HG02885 (cell line): ENCODE results near the gene ZNF438.
"Not testable (repeated sequence)": the region's sequence is repeated elsewhere in the genome, so short reads cannot be mapped to it uniquely, and the experiment has no call there.

Experiments used
- ATAC-seq: cut with Tn5 transposase; IDR thresholded peaks from one replicate; pipeline ENCODE4 v1.9.1; 2021; ENCODE audit warnings: mild to moderate bottlenecking; ENCODE audit not compliant: unreplicated experiment, poor library complexity

The ZNF438 gene

DNA sequence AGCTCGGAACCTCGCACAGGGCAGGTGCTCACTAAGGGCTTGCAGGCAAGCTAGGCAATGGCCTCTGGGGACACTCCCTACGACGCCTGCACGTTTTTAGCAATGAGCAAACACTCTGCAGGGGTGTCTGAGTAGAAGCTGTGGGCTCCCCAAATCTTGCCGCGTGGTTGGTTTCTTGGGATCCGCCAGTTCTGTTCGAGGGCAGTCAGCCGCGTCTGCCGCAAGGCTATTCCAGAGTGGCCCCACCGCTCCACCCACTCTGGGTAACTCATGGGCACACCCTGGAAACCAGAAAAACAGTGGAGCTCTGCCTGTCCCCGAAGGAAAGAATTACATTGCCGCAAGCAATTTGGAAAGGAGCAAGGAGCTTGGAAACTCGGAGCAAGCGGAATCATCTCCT, 212.8 kb downstream of the ZNF438 start:
- ATAC-seq = no peak

DNA sequence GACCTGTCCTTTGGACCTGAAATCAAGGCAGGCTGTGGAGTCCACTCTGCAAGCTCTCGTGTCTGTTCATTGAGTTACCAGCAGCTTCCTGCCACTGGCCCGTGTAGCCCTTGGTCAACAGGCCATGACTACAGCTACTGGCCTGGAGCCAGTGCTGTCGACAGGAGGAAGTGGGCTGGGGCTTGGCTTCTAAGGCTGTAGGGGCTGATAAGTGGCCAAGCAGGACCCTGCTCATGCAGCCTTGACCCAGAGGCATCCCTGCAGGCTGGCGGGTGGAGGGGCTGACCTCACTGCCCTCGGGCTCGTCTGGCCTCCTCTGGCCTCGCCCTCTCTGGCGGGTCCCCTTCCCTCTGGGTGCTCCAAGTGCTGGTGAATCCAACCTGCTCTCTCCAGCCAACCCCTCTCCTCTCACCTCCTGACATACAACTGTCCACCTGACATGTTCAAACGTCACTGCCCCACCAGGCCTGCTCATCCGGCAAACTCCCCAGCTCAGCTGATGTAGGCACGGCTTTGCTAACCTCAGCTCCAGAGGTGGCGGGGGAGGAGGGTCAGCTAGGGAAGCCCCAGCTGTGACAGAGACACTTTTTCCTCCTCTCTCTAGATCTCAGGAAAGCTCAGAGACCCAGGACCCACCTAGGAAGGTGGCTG, 213.5 kb downstream of the ZNF438 start:
- ATAC-seq = no peak

DNA sequence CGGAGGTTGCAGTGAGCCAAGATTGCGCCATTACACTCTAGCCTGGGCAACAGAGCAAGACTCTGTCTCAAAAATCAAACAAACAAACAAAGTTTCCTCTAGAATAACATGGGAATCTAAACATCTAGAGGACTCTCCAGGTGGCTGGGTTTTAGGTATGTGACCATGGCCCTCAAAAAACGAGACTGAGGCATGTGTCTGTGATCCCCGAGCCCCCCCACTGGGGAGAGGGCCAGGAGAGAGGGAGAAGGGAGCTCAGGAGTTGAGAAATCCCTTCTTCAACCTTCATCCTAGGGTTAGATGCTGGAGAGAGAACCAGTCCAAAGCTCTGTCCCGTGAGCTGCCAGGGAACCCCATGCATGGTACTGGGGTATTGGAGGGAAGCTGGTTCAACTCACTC, 214.1 kb downstream of the ZNF438 start:
- ATAC-seq = no peak

DNA sequence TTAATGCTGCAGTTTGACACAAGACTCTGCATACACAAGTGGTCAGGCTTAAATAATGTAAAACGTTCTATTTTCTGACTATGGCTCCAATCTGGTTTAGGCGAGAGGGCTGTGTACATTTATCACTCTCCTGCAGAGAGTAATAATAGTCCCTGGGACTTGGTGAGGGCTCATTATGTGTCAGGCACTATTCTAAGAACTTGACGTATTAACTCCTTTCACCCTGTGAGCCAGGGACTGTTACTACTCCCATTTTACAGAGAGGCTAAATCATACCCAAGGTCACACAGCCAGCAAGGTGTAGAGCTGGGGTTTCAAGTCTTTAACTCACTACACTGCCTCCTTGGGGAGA, 214.9 kb downstream of the ZNF438 start:
- no peak for ATAC-seq

DNA sequence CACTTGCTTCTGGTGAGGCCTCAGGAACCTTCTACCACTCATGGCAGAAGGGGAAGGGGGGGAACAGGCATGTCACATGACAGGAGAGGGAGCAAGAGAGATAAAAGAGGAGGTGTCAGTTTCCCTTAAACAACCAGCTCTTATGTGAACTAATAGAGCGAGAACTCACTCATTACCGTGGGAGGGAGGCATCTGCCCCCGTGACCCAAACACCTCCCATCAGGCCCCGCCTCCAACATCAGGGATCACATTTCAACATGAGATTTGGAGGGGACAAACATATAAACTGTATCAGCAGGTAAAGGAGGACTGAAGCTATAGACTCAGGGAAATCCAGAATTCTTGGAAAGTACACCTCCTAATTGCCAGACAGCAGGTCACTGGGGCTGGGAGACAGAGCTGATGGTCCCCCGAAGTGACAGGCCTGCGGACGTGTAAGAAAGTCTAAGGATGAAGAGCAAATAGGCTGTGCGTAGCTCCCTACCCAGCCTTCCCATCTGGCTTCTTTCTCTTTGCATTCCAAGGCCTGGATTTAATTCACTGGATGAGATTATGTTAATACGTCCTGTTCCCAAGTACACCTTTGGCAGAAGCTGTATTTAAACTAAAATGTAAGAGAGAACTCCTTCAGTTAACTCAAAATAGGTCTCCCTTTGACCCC, 215.4 kb downstream of the ZNF438 start:
- ATAC-seq = no peak

DNA sequence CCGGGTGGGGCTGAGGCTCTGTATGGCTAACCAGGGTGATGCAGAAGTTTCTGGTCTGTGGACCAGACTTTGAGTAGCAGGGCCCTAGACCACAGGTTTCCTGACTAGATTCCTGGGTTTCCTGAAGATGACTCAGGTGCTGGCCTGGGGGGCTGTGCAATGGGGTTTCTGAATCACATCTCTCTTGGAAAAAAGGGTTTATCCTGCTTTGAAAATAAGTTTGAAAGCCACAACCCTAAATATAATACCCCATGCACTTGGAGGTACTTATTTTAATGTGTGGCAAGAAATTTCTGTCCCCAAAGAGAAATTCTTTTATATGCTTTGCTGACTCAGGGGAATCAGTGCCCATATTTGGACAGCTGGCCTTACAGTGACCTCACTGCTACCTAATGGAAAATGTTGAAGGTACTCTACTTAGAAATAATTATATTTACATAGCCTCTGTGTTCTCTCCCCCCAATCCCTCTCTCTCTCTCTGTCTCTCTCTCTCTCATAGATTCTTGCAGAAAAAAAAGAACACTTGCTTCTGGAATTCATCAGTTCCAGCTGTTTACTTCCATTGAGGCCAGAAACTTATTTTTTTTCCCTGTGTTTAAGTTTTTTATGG, 217.7 kb downstream of the ZNF438 start:
- no peak for ATAC-seq

DNA sequence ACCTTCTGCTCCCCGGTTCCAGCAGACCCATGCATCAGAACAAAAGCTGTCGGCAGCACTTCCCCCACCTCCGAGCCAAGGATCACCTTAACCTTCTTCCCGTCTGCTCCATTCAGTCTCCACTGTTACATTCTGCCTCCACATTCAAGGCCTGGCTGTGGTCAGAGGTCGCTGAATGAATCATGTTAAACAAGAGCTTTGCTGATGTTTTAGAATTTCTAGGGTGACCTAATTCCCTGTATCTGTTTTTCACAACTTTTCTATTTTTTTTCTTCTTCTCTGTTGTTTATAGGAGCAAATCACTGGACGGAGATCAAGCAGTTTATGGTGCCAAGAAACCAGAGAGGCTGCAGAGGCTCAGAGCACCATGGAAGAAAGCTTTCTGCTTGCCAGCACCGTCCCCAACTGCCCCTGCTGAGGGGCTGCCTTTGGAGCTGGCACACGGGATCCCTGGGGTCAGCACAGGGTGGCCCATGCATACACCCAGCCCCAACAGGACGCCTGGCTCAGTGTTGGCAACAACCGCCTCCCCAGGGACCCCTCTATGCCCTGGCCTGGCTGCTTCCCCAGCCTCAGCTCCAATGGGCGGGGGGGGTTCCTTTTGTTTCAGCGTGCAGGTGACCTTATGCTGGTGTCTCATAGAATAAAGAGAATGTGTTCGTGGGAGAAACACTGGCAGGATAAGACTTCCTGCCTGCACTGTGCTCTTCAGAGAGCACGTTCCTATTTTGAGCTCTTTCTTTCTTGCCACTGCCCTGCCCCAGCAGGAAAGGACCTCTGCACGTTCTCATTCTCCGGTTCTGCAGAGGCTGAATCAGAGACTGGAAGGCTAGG, 219.4 kb downstream of the ZNF438 start:
- no peak for ATAC-seq

DNA sequence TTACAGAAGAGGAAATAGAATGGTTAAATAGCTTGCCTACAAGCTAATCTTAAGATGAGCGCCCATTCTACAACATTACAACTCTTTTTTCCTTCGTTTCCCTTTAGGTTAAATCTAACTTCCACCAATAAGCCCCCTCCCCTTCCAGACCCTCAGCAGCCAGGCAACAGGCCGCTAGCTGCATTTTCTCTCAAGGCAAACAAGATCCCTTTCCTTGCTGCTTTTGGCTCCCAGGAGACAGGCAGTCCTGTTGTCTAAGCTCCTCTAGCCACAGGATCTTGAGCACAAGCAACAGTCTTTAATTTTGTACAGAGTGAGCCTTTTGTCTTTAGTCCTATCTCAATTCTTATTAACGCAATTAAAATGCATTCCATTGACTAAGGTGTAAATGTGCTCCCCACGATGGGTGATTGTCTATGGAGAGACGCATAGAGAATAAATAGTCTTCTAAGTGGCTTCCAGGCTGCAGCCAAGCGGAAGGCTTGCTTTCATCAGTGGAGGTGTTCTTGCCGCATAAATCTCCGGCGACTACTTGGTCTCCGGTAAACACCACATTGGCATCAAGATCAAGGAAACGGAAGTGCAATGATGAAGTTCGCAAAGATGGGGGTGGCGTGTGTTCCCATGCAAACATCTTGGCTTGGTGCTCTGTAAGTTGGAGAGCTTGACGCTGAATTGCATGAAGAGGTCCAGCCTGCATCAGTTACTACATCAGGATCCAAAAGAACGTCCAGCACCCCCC, 220.2 kb downstream of the ZNF438 start:
- no peak for ATAC-seq

DNA sequence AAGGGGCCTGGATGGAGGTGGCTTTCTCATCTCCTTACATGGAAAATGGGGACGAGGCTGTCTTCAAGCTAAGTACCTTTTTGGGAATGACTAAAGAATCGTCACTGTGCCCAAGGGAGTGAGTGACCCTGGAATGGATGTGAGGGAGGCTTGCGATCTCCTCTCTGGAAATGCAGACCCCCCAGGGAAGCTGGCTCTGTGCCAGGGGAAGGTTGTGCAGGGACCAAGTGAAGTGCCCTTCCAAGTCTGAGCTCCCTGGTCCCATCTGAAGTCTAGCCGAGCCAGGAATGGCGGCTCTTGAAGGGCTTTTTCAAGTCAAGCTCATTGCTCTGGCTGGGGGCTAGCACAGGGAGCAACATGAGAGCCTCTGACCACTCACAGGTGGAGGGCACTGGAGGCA, 221.2 kb downstream of the ZNF438 start:
- ATAC-seq = no peak

DNA sequence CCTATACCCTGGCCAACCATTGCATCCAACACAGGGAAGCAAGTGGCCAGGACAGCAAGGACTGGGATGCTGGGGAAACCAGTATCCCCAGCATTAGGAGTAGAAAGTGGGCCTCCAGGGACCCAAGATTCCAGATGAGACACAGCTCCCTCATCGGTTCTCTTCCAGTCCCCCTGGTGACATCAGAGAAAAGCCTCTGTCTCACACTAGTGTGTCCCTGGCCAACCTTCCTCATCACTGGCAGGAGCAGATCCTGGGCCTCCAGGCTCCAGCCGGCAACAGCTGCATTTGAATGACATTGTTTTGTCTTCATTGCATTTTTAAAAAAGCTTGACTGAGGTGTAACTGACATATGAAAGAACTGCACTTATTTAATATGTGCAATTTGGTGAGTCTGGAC, 224.8 kb downstream of the ZNF438 start:
- ATAC-seq = no peak

DNA sequence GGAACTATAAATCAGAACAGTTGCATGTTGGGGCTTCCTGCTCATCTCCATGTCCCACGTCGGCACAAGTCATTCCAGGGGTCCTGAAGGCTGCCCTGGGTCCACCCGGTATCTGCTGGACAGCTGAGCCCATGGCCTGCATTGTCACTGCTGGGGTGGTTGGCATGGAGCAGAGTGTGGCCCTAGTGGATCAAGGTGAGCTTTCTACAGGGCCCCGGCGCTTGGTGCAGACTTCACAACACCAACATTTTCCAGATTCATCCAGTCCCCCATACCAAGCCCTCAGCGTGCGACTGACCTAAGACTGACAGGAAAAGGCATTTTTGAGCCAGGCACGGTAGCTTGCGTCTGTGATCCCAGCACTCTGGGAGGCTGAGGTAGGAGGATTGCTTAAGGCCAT, 226.6 kb downstream of the ZNF438 start:
- no peak for ATAC-seq

DNA sequence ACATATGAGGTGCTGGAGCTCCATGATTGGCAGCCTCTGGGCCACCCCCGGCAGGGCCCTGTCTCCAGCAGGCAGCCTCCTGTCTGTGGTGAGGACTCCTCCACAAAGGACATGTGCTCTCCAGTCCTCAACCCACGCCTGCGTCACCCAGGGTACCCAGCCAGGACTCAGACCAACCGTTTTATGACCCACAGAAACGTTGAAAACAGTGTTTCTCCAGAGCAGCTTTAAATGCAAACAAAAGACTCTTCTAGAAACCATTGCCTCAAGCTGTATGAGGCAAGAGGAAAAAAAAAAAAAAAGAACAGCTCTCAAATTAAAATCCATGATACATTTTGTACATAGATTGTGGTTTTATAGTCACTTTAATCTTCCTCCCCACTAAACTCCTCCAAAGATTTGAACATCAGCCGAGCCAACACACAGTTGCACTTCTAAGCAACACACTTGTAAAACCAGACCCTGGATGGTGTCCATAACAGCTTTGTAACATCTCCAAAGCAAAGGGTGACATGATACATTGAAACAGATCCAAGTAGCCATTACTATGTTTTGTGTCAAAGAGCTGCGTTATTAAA, 227.1 kb downstream of the ZNF438 start:
- no peak for ATAC-seq

DNA sequence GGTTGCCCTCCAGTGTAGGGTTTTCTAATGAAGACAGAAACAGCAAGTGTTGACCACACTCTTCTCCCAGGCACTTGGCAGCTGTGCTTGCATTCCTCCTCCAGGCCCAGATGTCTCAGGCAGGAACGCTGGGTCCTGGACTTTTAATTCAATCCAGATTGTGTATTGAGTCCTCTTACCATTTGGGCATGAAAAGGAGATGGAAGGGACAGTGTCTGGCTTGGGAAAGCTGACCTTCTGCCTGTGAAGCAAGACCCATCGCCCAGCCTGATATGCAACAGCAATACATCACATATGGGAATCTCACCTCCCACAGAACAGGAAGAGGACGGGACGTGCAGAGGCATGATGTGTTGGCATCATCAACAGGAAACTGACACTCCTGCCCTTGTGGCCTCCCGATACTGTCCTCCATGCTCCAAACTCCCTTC, 227.8 kb downstream of the ZNF438 start:
- no peak for ATAC-seq

DNA sequence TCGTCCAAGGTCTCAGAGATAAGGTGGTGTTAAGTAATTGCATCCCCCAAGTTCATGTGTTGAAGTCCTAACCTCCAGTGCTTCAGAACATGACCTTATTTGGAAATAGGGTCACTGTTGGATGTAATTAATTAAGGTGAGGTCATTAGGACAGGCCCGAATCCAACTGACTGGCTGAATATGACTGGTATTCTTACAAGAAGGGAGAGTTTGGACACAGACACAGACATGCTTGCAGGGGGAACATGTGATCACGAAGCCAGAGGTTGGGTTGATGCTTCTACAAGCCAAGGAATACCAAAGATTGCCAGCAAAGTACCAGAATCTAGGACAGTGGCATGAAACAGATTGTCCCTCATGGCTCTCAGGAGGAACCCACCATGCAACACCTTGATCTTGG, 228.6 kb downstream of the ZNF438 start:
- no peak for ATAC-seq

DNA sequence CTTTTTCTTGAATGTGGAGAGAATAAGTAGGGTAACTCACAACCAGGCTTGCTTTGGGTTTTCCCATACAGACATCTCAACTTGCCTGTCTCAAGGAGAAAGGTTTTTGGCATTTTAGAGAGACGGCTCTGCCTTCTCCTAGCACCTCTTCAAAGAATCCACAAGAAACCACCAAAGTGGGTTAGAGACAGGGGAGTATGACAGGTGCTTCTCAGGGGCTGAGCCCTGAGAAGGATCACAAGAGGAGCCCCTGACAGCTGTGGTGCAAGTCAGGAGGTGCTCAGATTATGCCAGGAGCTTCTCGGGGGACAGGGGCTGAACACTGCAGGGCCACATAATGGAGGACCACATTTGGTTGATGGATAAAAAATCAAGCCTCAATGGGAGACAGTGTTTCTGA, 231.3 kb downstream of the ZNF438 start:
- no peak for ATAC-seq

DNA sequence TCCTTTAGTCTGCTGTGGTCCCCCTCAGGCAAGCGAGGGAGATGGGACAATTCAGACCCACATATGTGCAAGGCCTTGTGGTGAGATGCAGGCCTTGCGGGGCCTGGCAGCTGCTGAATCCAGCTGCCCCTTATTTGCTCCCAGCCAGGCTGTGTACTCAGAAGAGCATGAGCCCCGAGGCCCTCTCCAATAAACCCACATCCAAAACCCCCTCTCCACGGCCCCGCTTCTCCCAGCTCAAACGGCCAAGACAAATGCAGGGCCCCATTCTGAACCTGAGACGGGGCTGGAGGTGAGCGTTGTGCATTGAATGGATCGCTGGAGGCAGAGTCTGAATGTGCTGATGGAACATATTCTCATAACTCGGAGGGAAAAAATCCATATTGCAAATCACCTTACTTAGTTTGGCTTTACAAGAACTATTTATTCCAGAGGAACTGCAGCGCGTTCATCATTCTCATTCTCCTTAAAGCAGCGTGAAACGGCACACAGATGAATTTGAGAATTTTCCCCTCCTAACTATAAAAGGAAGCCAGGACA, 232.9 kb downstream of the ZNF438 start:
- no peak for ATAC-seq

DNA sequence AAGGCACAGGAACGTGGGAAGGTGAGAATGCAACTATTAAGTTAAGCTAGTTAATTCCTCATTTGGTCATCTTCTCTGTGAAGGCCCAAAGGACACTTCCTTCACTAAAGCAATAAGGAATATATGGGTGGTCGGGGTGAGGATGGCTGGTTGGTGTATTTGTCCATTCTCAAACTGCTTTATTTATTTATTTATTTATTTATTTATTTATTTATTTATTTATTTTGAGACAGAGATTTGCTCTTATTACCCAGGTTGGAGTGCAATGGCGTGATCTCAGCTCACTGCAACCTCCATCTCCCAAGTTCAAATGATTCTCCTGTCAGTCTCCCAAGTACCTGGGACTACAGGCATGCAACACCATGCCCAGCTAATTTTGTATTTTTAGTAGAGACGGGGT, 236.6 kb downstream of the ZNF438 start:
- ATAC-seq = not testable (repeated sequence)
